ENCODE results near the gene TRIM29.
"Not testable (repeated sequence)": the region's sequence is repeated elsewhere in the genome, so short reads cannot be mapped to it uniquely, and the experiment has no call there.

Gene TRIM29

GRCh38 chr11:120172054-120172911 is 34.4 kb upstream of the TRIM29 start:
- no peak for DNase-seq (ENCODE audit: low read depth)

DNA sequence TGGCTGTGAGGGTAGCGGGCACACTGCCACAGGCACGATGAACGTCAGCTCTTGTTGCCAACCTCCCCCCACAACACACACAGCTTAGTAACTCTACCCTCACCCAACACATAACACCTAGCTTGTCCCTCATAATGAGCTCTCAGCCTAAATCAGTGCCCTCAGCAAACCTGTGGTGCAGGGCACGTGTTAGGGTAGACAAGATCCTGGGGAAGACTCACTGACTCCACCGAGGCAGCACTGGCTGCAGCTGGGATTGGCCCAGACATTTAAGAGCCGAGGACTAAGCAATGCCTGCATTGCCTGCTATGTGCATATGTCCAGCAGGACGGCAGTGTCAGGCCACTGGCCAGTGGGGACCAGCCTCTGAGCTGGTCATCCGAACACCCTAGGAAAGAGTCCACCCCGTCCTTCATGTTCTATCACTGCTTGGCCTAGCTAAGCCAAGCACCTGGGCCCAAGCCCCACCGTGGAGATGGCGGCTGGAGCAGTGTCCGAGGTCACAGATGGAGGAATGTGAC is 32.9 kb upstream of the TRIM29 start:
- DNase-seq (ENCODE audit: low read depth), result no peak

GRCh38 chr11:120169981-120170698 is 32.2 kb upstream of the TRIM29 start:
- no peak for DNase-seq (ENCODE audit: low read depth)

DNA sequence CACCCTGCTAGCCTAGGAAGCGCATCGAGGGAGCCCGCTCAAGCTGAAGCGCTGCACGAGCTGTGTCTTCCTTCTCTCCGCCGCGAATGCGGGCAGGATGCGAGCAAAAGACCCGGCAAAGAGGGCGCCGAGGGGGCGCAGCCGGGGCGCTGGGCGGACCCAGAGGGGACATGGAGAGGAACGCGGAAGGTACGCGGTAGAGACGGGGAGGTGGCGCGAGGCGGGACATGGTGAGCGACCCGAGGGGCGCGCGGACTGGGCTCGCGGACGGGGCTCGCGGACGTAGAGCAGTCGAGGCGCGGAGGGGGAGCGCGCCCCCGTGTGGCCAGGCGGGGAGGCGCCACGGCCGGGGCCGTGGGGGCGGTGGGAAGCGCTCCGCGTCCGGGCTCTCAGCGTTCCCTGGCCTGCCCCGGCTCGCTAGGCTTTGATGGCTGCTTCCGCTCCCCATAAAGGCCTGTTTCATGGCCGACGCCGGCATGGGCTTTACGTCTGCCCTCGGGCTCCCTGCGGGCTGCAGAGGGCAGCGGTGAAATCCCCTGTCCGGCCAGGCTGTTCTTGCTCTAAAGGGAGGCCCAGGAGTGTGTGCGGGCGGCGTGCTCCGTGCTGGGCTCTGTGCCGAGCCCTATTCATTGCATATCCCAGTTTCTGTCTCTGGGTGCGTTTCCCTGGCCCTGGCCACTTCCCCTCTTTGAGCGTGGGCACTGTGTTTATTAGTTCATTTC is 31.2 kb upstream of the TRIM29 start:
- DNase-seq (ENCODE audit: low read depth), result peak; percentile 9

GRCh38 chr11:120168108-120168959 is 30.4 kb upstream of the TRIM29 start:
- DNase-seq (ENCODE audit: low read depth), result no peak

- DNase-seq (ENCODE audit: low read depth), result no peak
Observed at GRCh38 chr11:120167659-120168058, 29.7 kb upstream of the TRIM29 start.

- no peak for DNase-seq (ENCODE audit: low read depth)
Observed at GRCh38 chr11:120160436-120160835, 22.5 kb upstream of the TRIM29 start.

GRCh38 chr11:120153221-120153620 is 15.3 kb upstream of the TRIM29 start:
- DNase-seq (ENCODE audit: low read depth), result no peak

DNA sequence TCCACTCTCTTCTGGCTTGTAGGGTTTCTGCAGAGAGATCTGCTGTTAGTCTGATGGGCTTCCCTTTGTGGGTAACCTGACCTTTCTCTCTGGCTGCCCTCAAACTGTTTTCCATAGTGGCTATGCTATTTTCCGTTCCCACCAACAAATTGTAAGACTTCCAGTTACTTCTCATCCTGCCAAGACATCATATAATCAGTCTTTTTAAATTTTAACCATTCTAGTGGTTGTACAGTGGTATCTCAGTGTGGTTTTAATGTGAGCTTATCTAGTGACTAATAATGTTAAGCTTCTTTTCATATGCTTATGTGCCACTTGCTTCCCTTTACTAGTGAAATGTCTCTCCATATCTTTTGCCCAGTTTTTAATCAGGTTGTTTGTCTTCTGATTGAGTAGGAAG is 13.6 kb upstream of the TRIM29 start:
- no peak for DNase-seq (ENCODE audit: low read depth)

GRCh38 chr11:120149246-120149645 is 11.3 kb upstream of the TRIM29 start:
- DNase-seq (ENCODE audit: low read depth), result no peak

DNA sequence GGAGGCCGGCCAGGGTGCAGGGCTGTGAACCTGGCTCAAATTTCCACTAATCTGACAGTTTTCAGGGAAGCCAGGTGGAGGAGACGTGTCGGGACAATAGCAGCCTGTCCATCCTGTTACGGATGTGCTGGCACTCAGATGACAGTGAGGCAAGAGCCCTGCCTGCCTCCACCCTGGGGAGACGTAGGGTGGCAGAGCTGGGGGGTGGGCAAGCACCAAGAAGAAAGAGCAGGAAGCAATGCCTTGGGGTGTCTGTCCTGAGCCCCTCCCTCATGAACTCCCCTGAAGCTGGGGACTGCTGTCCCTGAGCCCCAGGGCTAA is 10.0 kb upstream of the TRIM29 start:
- no peak for DNase-seq (ENCODE audit: low read depth)

- no peak for DNase-seq (ENCODE audit: low read depth)
Observed at GRCh38 chr11:120147094-120147949, 9.4 kb upstream of the TRIM29 start.

GRCh38 chr11:120146413-120147093 is 8.6 kb upstream of the TRIM29 start:
- no peak for DNase-seq (ENCODE audit: low read depth)

GRCh38 chr11:120144501-120144900 is 6.6 kb upstream of the TRIM29 start:
- DNase-seq (ENCODE audit: low read depth), result no peak

- not testable (repeated sequence) for DNase-seq (ENCODE audit: low read depth)
Observed at GRCh38 chr11:120143472-120143871, 5.6 kb upstream of the TRIM29 start.

- DNase-seq (ENCODE audit: low read depth), result no peak
Observed at GRCh38 chr11:120142441-120143100, 4.7 kb upstream of the TRIM29 start.

- no peak for DNase-seq (ENCODE audit: low read depth)
Observed at GRCh38 chr11:120141768-120142423, 4.0 kb upstream of the TRIM29 start.

- no peak for DNase-seq (ENCODE audit: low read depth)
Observed at GRCh38 chr11:120141113-120141767, 3.3 kb upstream of the TRIM29 start.
